D341Med (cell line): Measurements from ENCODE around the gene LGALS4.
"Not testable (repeated sequence)": the region's sequence is repeated elsewhere in the genome, so short reads cannot be mapped to it uniquely, and the experiment has no call there.

Source experiments
- DNase-seq: peaks from one replicate; pipeline ENCODE4 v3.0.0; 2012; ENCODE audit warnings: low spot score

The LGALS4 gene

GRCh38 chr19:38842439-38843174, 29.9 kb upstream of the LGALS4 start:
- DNase-seq = no peak

- DNase-seq = no peak
These were observed 29.2 kb upstream of the LGALS4 start for GRCh38 chr19:38841787-38842438.

- no peak for DNase-seq
These were observed 28.5 kb upstream of the LGALS4 start for GRCh38 chr19:38841180-38841766.

GRCh38 chr19:38840583-38840968, 27.8 kb upstream of the LGALS4 start:
- DNase-seq = no peak

DNA sequence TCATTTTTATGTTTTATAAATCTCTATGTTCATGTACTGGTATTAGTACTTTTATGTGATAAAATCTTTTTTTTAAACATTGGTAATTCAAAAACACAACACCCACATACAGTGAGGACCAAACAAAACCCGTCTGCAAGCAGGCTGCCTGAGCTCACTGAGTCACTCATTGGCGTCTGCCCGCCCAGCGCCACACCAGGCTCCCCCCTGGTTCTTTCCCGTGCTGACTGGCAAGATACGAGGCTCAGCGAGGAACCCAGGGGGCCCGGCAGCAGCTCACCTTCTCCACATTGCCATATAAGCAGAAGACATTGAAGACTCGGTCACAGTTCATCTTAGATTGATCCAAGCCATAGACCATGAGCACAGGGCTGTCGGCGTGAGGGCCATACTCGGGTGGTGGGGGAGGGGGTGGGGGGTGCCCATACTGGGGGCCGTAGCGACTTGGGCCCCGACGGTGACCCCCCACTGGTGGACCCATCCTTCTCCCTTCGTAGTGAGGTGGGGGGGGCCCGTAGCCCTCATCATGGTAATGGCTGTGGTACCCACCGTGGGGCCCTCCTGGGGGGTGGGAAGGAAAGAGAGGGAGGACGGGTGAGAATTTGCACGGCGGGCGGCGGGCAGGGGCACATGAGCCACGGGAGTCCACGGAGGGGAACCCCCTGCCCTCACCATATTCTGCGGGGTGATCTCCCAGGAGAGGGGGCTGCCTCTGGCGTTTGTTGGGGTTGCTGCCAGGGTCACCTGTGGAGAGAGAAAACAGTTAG, 27.3 kb upstream of the LGALS4 start:
- no peak for DNase-seq

GRCh38 chr19:38838986-38839761, 26.4 kb upstream of the LGALS4 start:
- no peak for DNase-seq

DNA sequence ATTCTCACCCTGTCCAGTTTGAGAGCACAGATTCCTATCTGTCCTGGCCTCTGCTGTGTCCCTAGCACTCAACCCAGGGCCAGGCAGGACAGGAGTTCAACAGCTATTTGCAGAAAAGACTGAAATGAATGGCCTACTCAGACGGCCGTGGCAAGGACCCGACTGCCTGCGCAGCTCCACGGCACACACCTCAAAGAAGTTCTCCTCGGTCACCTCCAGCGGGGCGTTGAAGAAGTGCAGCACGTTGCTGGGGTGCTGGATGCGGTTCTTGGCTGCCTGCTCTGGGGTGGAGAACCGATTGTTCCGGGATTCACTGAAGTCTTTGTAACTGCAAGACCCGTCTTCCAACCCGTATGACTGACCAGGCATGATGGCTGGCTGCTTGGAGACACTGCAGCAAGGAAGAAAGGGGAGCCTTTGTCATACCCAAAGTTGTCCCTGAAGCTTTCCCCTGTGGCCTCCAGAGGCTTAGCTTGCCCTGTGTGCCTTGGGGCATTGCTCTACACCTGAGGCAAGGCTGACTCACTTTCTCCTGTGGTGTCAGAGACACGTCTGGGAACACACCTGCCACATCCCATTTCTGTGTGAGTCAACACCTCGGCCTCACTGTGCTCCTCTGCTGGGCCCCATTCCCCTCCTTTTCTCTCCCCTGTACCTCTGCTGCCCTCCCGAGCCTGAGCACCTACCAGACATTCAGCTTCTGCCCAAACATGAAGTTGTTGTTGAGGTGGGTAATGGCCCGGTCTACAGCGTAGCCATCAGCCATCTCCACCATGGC, 25.7 kb upstream of the LGALS4 start:
- no peak for DNase-seq

DNA sequence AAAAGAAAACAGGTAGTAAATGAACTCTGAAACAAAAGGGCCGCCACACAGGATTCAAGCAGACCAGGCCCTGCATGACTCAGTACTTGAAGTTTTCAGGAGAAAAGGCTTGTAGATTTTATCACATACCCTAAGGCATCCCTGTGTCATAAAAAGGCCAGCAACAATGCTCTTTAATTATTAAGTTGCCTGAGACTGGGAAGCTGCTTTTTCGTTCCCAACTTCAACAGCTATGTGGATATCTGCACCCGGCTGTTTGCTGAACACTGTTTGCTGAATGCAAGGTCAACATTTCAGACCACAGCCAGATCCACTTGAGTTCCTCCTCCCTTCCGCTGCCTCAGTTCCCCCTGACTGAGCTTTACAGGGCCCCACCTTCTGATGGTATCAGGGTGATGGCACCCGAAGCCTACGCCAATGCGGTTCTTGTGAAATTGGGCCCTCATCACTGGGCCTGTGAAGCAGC, 24.9 kb upstream of the LGALS4 start:
- DNase-seq = no peak

DNA sequence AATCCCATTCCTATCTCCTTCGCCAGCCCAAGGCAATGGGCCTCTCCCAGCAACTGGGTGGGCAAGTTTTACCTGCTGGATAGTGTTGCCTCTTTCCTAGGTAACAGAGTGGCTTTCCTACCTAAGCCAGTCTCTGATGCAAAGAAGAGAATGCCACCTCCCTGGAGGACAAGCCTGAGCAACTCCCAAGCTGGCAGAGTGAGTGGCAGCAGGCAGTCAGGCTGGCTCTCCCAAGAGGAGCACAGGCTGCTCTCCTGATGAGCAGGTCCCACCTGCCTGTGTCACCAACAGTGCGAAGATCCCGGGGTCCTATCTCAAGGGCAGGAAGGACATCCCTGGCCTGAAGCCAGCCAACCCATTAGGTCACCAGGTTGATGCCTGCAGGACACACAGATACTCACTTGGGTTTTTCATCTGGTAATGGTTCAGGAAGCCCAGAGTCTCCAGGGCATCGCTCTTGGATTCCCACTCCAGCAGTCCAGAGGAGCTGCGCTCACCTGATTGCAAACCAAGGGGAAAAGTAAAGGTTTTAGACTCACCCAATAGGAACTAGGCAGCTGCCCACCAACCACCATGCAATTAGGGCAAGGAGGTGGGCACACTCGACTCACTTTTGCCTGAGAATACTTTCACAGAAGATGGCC, 24.4 kb upstream of the LGALS4 start:
- no peak for DNase-seq

GRCh38 chr19:38836159-38836982, 23.6 kb upstream of the LGALS4 start:
- no peak for DNase-seq

DNA sequence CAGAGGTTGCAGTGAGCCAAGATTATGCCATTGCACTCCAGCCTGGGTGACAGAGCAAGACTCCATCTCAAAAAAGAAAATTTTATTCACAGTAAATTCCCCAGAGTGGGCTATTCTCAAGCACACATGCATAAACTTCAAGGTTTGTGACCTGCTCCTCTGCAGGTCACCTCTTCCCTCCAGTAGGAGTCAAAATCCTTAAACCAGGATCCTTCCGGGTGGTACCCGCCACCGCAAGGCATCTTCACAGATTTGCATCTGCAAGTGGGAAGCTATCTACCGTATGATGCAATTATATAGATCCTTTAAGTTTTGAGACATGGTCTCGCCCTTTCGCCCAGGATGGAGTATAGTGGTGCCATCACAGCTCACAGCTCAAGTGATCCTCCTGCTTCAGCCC, 21.8 kb upstream of the LGALS4 start:
- DNase-seq = no peak

- DNase-seq = no peak
These were observed 21.4 kb upstream of the LGALS4 start for GRCh38 chr19:38834104-38834490.

- no peak for DNase-seq
These were observed 20.3 kb upstream of the LGALS4 start for GRCh38 chr19:38833092-38833425.

GRCh38 chr19:38831142-38831605, 18.4 kb upstream of the LGALS4 start:
- peak; percentile 60 for DNase-seq

DNA sequence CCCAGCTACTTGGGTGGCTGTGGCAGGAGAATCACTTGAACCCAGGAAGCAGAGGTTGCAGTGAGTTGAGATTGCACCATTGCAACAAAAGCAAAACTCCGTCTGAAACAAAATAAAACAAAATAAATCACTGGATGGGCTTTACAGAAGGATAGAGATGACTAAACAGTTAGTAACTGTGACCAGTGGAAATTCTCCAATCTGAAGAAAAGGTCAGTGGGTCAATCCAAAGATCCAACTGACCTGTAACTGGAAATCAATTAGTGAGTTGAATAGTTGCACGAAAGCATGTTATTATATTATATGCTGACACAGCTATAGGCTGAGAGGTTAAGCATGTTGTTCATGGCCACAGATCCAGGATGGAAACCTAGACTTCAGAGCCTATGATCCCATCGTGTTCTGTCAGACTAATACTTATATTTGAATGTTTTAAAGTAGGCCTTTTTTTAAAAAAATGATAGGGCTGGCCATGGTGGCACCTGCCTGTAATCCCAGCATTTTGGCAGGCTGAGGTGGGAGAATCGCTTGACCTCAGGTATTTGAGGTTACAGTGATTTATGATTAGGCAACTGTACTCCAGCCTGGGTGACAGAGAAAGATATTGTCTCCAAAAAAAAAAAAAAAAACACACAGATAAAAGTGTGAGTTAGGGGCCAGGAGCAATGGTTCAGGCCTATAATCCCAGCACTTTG, 17.4 kb upstream of the LGALS4 start:
- no peak for DNase-seq

- DNase-seq = not testable (repeated sequence)
These were observed 16.5 kb upstream of the LGALS4 start for GRCh38 chr19:38829203-38829602.

DNA sequence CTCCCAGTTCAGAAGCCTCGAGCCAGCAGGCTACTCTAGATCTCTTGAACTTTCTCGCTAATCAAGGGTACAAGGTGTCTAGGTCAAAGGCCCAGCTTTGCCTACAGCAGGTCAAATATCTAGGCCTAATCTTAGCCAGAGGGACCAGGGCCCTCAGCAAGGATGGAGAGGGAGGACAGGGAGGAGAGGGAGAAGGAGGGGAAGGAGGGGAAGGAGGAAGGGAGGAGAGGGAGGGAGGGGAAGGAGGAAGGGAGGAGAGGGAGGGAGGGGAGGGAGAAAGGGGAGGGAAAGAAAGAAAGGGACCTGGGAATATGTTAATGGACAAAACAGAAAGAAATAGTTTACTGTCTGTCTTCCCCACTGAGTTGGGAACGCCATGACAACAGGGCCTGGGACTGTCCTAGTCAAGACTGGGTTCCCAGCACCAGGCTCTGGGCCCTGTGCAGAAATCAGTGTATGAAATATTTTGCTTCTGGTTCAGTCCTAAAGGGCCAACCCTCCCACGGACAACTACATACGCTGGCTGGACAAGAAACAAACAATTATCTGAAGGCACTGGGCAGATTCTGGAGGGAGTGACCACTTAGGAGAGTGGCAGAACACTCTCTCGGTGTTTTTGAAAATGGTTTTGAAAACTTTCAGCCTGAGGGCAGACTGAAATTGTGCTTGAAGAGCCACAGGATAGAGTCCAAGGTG, 14.3 kb upstream of the LGALS4 start:
- no peak for DNase-seq

- not testable (repeated sequence) for DNase-seq
These were observed 13.2 kb upstream of the LGALS4 start for GRCh38 chr19:38825936-38826335.
